GM21447 (cell line): ENCODE measurements around the gene USP2.

Experiments used
- ATAC-seq: cut with Tn5 transposase; IDR thresholded peaks from one replicate; pipeline ENCODE4 v1.9.1; 2021; ENCODE audit not compliant: unreplicated experiment

The USP2 gene

GRCh38 chr11:119342362-119343130, 38.9 kb downstream of the USP2 start:
- ATAC-seq = no peak

- no peak for ATAC-seq
Measured at GRCh38 chr11:119342023-119342300, 39.5 kb downstream of the USP2 start.

- no peak for ATAC-seq
Measured at GRCh38 chr11:119341222-119342022, 40.1 kb downstream of the USP2 start.

GRCh38 chr11:119340335-119341221, 40.9 kb downstream of the USP2 start, which contains the start of gene C1QTNF5:
C1QTNF5 (minus strand) TSS chr11:119340883; CDS start chr11:119340397, 486 bp downstream.
- ATAC-seq = no peak

GRCh38 chr11:119339589-119340334, 41.7 kb downstream of the USP2 start:
- ATAC-seq = no peak

- no peak for ATAC-seq
Measured at GRCh38 chr11:119338965-119339588, 42.4 kb downstream of the USP2 start.

- ATAC-seq = no peak
Measured at GRCh38 chr11:119338318-119338890, 43.1 kb downstream of the USP2 start.

- no peak for ATAC-seq
Measured at GRCh38 chr11:119337581-119338317, 43.7 kb downstream of the USP2 start.

GRCh38 chr11:119336744-119337469, 44.6 kb downstream of the USP2 start:
- ATAC-seq = no peak

- ATAC-seq = no peak
Measured at GRCh38 chr11:119335655-119336543, 45.6 kb downstream of the USP2 start.

GRCh38 chr11:119335091-119335654, 46.3 kb downstream of the USP2 start:
- ATAC-seq = no peak

GRCh38 chr11:119334174-119334930, 47.1 kb downstream of the USP2 start, which contains the start of gene RNF26:
RNF26 (plus strand) TSS chr11:119334527; CDS start chr11:119335123, 596 bp downstream.
- ATAC-seq = peak; percentile 96

GRCh38 chr11:119332111-119332765, 49.3 kb downstream of the USP2 start:
- ATAC-seq = no peak

GRCh38 chr11:119330237-119330636, 51.3 kb downstream of the USP2 start:
- ATAC-seq = no peak

GRCh38 chr11:119329320-119329719, 52.2 kb downstream of the USP2 start:
- no peak for ATAC-seq

- ATAC-seq = no peak
Measured at GRCh38 chr11:119324189-119324588, 57.3 kb downstream of the USP2 start.
